ENCODE measurements around the gene CDKN2A. TPM values are rescaled to one million over a fixed set of nuclear protein-coding genes. Genes with fewer than 3 reads are reported as not detected.
A peak's percentile ranks its signal among the peaks of the same experiment; 100 is the strongest.

Gene CDKN2A
- total and polyA plus RNA-seq, 5 donors: 0.32 to 0.37 TPM; not detected in 3

GRCh38 chr9:22005702-22006606 lies 11.8 kb upstream of the CDKN2A start:
- peak in 2 of 3 donors; percentile 19 to 32 for DNase-seq
- no peak for ATAC-seq
- Histone ChIP-seq H3K27me3 (ENCODE audit: control insufficient read depth, insufficient read depth) (peaks cover 3% of the 10 kb centered on the region), H3K4me3 (ENCODE audit: low read length) (no peak overlapping the region), H3K9me3 (ENCODE audit: control insufficient read depth, low read length) (no peaks in the 10 kb centered on the region), H3K27ac (ENCODE audit: low read length) (no peak overlapping the region), H3K4me1 (ENCODE audit: control insufficient read depth, insufficient read depth, low read length) (no peaks in the 10 kb centered on the region)
- intact Hi-C loops (cut with DNase I): loop anchor here (10.0 kb wide), 2 partner anchors 191 to 201 kb away; partner anchors contain the start of gene MTAP (in 2 of the 4)
- WGBS: 26% methylated on average over 44 of the region's 44 CpGs

GRCh38 chr9:22005021-22005701 lies 11.0 kb upstream of the CDKN2A start:
- WGBS: 38% methylated on average over 25 of the region's 25 CpGs
- Histone ChIP-seq H3K9me3 (ENCODE audit: control insufficient read depth, low read length) (no peaks in the 10 kb centered on the region), H3K4me1 (ENCODE audit: control insufficient read depth, insufficient read depth, low read length) (no peaks in the 10 kb centered on the region), H3K27ac (ENCODE audit: low read length) (no peak overlapping the region), H3K4me3 (ENCODE audit: low read length) (no peak overlapping the region), H3K27me3 (ENCODE audit: control insufficient read depth, insufficient read depth) (peaks cover 3% of the 10 kb centered on the region)
- DNase-seq: peak in 2 of 3 donors; percentile 22 to 29
- intact Hi-C loops (cut with DNase I): loop anchor here (10.0 kb wide), 2 partner anchors 190 to 200 kb away; partner anchors contain the start of gene MTAP (in 2 of the 4)
- ATAC-seq: no peak

GRCh38 chr9:22002038-22002437 lies 7.8 kb upstream of the CDKN2A start:
- intact Hi-C loops (cut with DNase I): loop anchor here (10.0 kb wide), 2 partner anchors 187 to 197 kb away; partner anchors contain the start of gene MTAP (in 2 of the 4)
- ATAC-seq (no peak), DNase-seq (no peak)
- WGBS: 51% methylated on average over 1 of the region's 1 CpG
- H3K27ac ChIP-seq (ENCODE audit: low read length): no peak overlapping the region
- no peaks in the 10 kb centered on the region for H3K4me1 ChIP-seq (ENCODE audit: control insufficient read depth, insufficient read depth, low read length)
- H3K27me3 ChIP-seq (ENCODE audit: control insufficient read depth, insufficient read depth): peaks cover 3% of the 10 kb centered on the region
- no peaks in the 10 kb centered on the region for H3K9me3 ChIP-seq (ENCODE audit: control insufficient read depth, low read length)
- no peak overlapping the region for H3K4me3 ChIP-seq (ENCODE audit: low read length)

- Histone ChIP-seq H3K9me3 (ENCODE audit: control insufficient read depth, low read length) (no peaks in the 10 kb centered on the region), H3K27ac (ENCODE audit: low read length) (no peak overlapping the region), H3K4me1 (ENCODE audit: control insufficient read depth, insufficient read depth, low read length) (peaks cover 2% of the 10 kb centered on the region), H3K27me3 (ENCODE audit: control insufficient read depth, insufficient read depth) (peaks cover 3% of the 10 kb centered on the region), H3K4me3 (ENCODE audit: low read length) (no peak overlapping the region)
- intact Hi-C loops (cut with DNase I): no loop called here
- WGBS: 73% methylated on average over 2 of the region's 2 CpGs
- DNase-seq (no peak), ATAC-seq (no peak)
Measured at GRCh38 chr9:21998026-21998425, 3.8 kb upstream of the CDKN2A start.

GRCh38 chr9:21997480-21997879 lies 3.3 kb upstream of the CDKN2A start:
- Histone ChIP-seq H3K4me1 (ENCODE audit: control insufficient read depth, insufficient read depth, low read length) (peaks cover 2% of the 10 kb centered on the region), H3K9me3 (ENCODE audit: control insufficient read depth, low read length) (no peaks in the 10 kb centered on the region), H3K27me3 (ENCODE audit: control insufficient read depth, insufficient read depth) (peaks cover 3% of the 10 kb centered on the region), H3K27ac (ENCODE audit: low read length) (no peak overlapping the region), H3K4me3 (ENCODE audit: low read length) (no peak overlapping the region)
- intact Hi-C loops (cut with DNase I): no loop called here
- DNase-seq (no peak), ATAC-seq (no peak)
- 86% methylated on average over 1 of the region's 1 CpG for WGBS

GRCh38 chr9:21996858-21997257 lies 2.7 kb upstream of the CDKN2A start:
- 76% methylated on average over 5 of the region's 5 CpGs for WGBS
- Histone ChIP-seq H3K9me3 (ENCODE audit: control insufficient read depth, low read length) (no peaks in the 10 kb centered on the region), H3K27ac (ENCODE audit: low read length) (no peak overlapping the region), H3K4me3 (ENCODE audit: low read length) (no peak overlapping the region), H3K27me3 (ENCODE audit: control insufficient read depth, insufficient read depth) (peaks cover 3% of the 10 kb centered on the region), H3K4me1 (ENCODE audit: control insufficient read depth, insufficient read depth, low read length) (peaks cover 2% of the 10 kb centered on the region)
- intact Hi-C loops (cut with DNase I): no loop called here
- DNase-seq: no peak
- no peak for ATAC-seq

GRCh38 chr9:21996438-21996837 lies 2.2 kb upstream of the CDKN2A start:
- WGBS: 69% methylated on average over 9 of the region's 9 CpGs

GRCh38 chr9:21995666-21996398 lies 1.6 kb upstream of the CDKN2A start:
- WGBS: 19% methylated on average over 54 of the region's 54 CpGs
- intact Hi-C loops (cut with DNase I): no loop called here
- peak overlapping the region; percentile 86 for H3K4me3 ChIP-seq (ENCODE audit: low read length)
- H3K4me1 ChIP-seq (ENCODE audit: control insufficient read depth, insufficient read depth, low read length): peaks cover 2% of the 10 kb centered on the region
- H3K27me3 ChIP-seq (ENCODE audit: control insufficient read depth, insufficient read depth): peaks cover 2% of the 10 kb centered on the region
- H3K9me3 ChIP-seq (ENCODE audit: control insufficient read depth, low read length): no peaks in the 10 kb centered on the region
- H3K27ac ChIP-seq (ENCODE audit: low read length): no peak overlapping the region
- ATAC-seq (peak; percentile 71 to 81), DNase-seq (peak; percentile 49 to 76 (median 75))

More at GRCh38 chr9:21996438-21996837, 2.2 kb upstream of the CDKN2A start:
- H3K4me1 ChIP-seq (ENCODE audit: control insufficient read depth, insufficient read depth, low read length): peaks cover 2% of the 10 kb centered on the region
- no peaks in the 10 kb centered on the region for H3K9me3 ChIP-seq (ENCODE audit: control insufficient read depth, low read length)
- H3K4me3 ChIP-seq (ENCODE audit: low read length): no peak overlapping the region
- intact Hi-C loops (cut with DNase I): no loop called here
- peaks cover 5% of the 10 kb centered on the region for H3K27me3 ChIP-seq (ENCODE audit: control insufficient read depth, insufficient read depth)
- ATAC-seq: no peak
- H3K27ac ChIP-seq (ENCODE audit: low read length): no peak overlapping the region
- no peak for DNase-seq

- peak overlapping the region; percentile 86 for H3K4me3 ChIP-seq (ENCODE audit: low read length)
- peaks cover 2% of the 10 kb centered on the region for H3K27me3 ChIP-seq (ENCODE audit: control insufficient read depth, insufficient read depth)
- under 1% methylated on average over 56 of the region's 56 CpGs for WGBS
- intact Hi-C loops (cut with DNase I): no loop called here
- ATAC-seq (peak; percentile 87 to 90), DNase-seq (peak; percentile 66 to 85 (median 85))
- H3K27ac ChIP-seq (ENCODE audit: low read length): no peak overlapping the region
- no peaks in the 10 kb centered on the region for H3K9me3 ChIP-seq (ENCODE audit: control insufficient read depth, low read length)
- peaks cover 2% of the 10 kb centered on the region for H3K4me1 ChIP-seq (ENCODE audit: control insufficient read depth, insufficient read depth, low read length)
Measured at GRCh38 chr9:21995006-21995665, 944 bp upstream of the CDKN2A start.

GRCh38 chr9:21994556-21995005 lies 389 bp upstream of the CDKN2A start, which contains the start of gene CDKN2B-AS1:
Gene CDKN2B-AS1, plus strand, starts transcription at chr9:21994791.
- Histone ChIP-seq H3K9me3 (ENCODE audit: control insufficient read depth, low read length) (no peaks in the 10 kb centered on the region), H3K4me1 (ENCODE audit: control insufficient read depth, insufficient read depth, low read length) (peaks cover 2% of the 10 kb centered on the region), H3K27ac (ENCODE audit: low read length) (no peak within 1 kb of the TSS), H3K4me3 (ENCODE audit: low read length) (peak within 1 kb of the TSS; percentile 86), H3K27me3 (ENCODE audit: control insufficient read depth, insufficient read depth) (peaks cover 2% of the 10 kb centered on the region)
- DNase-seq (peak in 2 of 3 donors; percentile 68 to 73), ATAC-seq (peak; percentile 75)
- 1% methylated on average over 35 of the region's 43 CpGs for WGBS
- intact Hi-C loops (cut with DNase I): no loop called here
